Activated T-helper 1 cell treated with anti-CD3 and anti-CD28 coated beads, Interleukin-2, amount 50 U/mL, for 16 hours (primary cell): ENCODE results near the gene PLOD1.
"Not testable (repeated sequence)": the region's sequence is repeated elsewhere in the genome, so short reads cannot be mapped to it uniquely, and the experiment has no call there.

Source experiments
- DNase-seq, 2 donors: peaks; one replicate each; pipeline ENCODE4 v3.0.0-alpha.2; 2020; ENCODE audit warnings: low read depth in 1 of 2, low spot score in 1 of 2

The PLOD1 gene

DNA sequence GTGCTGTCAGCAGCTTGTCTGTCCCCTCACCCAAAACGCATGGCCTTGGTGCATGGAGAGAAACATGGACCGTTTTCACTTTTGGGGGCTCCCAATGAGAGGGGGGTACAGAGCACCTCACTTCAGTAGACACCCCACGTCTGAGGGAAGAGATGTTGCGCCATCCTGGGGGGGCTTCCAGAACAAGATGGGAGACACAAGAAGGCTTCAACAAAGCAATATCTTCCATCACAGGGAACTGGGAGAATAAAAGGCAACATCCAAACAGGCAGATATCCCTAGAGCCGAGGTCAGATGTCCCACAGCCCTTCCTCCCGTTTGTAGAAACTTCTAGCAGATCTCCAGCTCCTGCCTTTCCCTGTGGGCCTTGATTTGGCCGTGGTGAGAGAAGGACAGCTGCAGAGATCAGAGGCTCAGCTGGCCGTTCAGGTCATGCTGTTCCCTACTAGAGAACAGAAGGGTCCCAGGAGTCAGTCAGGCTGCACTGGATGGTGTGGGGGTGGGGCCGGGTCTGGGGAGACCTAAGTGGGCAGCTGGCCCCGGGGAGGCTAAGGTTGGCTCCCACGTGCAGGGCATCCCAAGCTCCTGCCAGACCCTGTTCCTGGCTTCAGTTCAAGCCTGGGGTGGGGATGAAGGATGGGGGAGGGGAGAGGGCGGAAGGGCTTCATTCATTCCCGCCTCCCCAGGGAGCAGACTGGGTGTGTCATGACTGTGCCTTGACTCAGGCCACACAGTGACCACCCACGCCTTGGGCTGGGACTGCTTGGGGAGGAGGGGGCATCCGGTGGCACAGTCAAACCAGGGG, 4.4 kb downstream of the PLOD1 start:
- no peak for DNase-seq

- not testable (repeated sequence) for DNase-seq
Observed at GRCh38 chr1:11939794-11940193, 5.3 kb downstream of the PLOD1 start.

DNA sequence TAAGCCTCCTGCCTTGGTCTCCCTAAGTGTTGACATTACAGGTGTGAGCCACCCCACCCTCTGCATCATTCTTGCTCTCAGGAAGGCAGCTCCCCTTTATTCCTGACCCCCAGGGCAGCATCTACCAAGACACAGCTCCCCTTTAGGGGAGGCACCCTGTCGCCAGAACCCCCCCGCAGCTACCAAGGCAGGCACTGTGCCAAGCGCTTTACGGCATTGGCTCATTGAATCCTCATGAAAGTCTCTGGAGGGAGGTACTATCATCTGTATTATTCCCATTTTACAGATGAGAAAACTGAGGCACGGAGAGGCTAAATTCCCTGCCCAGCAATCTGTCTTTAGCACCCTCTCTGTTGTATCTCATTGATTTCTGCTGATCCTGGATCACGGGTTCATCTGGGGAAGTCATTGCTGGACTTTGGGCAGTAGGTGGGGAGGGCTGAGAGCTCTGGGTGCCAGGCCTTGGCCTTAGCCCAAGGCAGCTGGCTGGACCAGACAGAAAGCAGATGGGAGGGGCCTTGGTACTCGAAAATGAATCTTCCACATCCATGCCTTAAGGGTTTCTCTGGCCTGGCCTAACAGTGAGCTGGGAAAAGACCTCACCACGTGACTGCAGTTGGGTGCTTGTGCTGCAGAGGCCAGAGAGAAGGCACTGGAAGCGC, 5.9 kb downstream of the PLOD1 start:
- DNase-seq: no peak

DNA sequence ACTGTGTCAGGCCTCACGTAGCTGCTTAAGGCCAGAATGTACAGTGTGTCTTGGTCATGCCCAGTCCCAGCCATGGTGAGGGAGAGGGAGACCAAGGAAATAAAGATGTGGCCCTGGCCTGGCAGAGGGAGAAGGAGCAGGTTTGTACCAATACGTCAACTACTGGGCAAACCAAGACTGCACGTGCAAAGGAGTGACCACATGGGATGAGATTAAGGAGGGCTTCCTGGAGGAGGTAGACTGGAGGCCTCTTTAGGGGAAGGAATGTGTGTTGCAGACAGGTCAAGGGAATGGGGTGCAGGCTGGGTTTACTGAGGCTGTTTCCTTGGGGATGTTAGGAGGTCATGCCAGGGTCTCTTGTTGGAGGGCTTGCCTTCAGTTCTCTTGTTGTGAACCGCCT, 7.8 kb downstream of the PLOD1 start:
- DNase-seq: no peak

- no peak for DNase-seq
Observed at GRCh38 chr1:11943619-11944018, 9.1 kb downstream of the PLOD1 start.

GRCh38 chr1:11944358-11944931, 9.9 kb downstream of the PLOD1 start:
- no peak for DNase-seq

GRCh38 chr1:11946647-11947046, 12.1 kb downstream of the PLOD1 start:
- no peak for DNase-seq

DNA sequence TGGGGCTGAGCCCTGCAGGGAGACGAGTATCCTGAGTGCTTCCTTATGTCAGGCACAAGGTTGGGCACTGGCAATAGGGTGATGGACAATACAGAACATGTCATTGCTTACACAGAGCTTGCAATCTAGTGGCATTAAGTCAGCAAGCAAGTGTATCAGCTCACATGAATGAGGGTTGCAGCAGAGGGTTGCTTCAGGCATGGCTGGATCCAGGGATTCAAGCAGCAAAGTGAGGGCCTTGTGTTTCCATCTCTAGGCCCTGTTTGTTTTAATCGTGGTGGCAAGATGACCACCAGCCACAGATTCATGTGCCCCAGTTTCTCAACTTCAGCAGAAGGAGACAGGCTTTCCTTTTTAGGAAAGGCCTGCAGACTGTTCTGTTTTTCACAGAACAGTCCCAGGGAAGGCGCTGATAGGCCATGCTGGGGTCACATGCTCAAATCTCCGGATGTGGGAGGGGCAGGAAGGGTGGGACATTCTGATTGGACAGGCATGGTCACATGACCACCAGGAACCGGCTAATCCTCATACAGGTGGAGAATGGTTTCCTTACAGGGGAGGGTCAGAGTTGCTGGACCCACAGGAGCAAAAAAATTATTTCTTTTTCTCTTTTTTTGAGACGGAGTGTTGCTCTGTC, 14.4 kb downstream of the PLOD1 start:
- DNase-seq: no peak

DNA sequence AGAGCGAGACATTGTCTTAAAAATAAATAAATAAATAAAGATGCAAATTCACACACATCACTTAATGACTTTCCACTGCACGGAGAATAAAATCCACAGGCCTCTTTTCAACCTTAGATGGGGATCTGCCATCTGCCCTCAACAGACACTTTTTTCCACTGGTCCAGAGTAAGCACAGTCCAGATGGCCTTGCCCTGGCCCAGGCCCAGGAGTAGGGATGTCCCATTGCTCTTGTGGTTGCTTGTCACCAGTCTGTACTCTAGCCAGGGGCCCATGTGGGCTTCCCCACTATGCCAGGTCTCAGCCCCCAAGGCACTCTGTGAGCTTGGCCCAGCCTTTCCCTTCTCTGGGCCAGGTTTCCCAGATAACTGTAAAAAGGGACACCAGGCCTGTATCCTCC, 17.4 kb downstream of the PLOD1 start:
- DNase-seq: no peak

- no peak for DNase-seq
Observed at GRCh38 chr1:11952455-11953109, 18.1 kb downstream of the PLOD1 start.

DNA sequence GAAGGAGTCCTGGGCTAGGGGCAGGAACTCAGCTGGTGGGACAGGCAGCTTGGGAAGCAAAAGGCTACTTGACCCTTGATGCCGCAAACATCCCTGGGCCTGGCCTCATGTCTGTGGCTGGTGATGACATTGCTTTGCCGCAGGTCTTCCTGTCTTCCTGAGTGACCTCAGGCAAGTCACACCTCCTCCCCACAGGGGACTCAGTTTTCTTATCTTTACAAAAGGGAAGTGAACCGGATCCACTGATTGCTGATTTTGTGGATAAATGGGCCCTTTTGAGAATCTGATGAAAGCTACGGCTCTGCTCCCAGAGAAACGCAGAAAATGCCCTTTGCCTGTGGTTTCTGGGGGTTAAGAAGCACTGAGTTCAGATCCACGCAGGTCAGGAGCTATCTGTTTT, 20.7 kb downstream of the PLOD1 start:
- DNase-seq: no peak

GRCh38 chr1:11957398-11957797, 22.9 kb downstream of the PLOD1 start:
- no peak for DNase-seq

GRCh38 chr1:11957897-11958296, 23.4 kb downstream of the PLOD1 start:
- no peak for DNase-seq

- DNase-seq: no peak
Observed at GRCh38 chr1:11960276-11960675, 25.8 kb downstream of the PLOD1 start.

- DNase-seq: no peak
Observed at GRCh38 chr1:11960715-11961114, 26.2 kb downstream of the PLOD1 start.

- no peak for DNase-seq
Observed at GRCh38 chr1:11961230-11961629, 26.7 kb downstream of the PLOD1 start.

GRCh38 chr1:11963622-11964021, 29.1 kb downstream of the PLOD1 start:
- DNase-seq: no peak

GRCh38 chr1:11964656-11965055, 30.1 kb downstream of the PLOD1 start:
- no peak for DNase-seq

DNA sequence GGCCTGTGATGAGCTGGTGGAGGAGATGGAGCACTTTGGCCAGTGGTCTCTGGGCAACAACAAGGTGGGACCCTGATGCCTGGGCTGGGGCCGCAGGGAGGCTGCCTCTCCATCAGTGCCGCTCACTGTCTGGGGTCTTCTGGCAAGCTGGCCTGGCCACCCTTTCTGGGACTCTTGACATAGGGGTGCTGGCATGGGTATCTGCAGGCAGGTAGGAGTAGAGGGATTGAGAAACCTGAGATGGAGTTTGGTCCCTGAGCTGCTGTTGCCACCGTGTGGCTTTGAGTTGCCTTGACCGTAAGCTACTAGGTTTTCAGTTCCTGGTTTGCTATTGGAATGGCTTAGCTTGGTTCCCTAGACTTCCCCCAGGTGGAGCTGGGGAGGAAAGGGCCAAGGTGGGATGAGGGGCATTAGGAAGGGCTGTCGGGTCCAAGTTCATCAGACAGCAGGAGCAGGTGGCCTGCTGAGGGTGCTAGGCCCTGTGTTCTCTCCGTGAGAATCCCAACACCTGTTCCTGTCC, 32.6 kb downstream of the PLOD1 start:
- DNase-seq: no peak

GRCh38 chr1:11970441-11971185, 36.1 kb downstream of the PLOD1 start:
- no peak for DNase-seq
